ENCODE measurements around the gene KDM4C. TPM values are rescaled to one million over a fixed set of nuclear protein-coding genes. Genes with fewer than 3 reads are reported as not detected.

Gene KDM4C
- total and polyA plus RNA-seq, 2 of the 13 experiments (the other 11 are each of a cell fraction or from before 2014, with no cell fraction given), result 19.4 to 23.6 TPM

- peak; percentile 85 for TF ChIP-seq ZNF646 (CRISPR knock-in tag; IDR thresholded peaks at IDR 0.05)
- peak; percentile 72; the same call in 1 of the 2 replicates for TF ChIP-seq NFIC (IDR thresholded peaks at IDR 0.05; ENCODE audit: low read length)
- TF ChIP-seq ARHGAP35 (CRISPR knock-in tag; IDR thresholded peaks at IDR 0.05; ENCODE audit: borderline replicate concordance), result no peak
- TF ChIP-seq ZFP36 (IDR thresholded peaks at IDR 0.05; ENCODE audit: borderline replicate concordance, low read depth, low read length, partially characterized antibody), result no peak
- peak; percentile 77 for TF ChIP-seq ARID5B (CRISPR knock-in tag; IDR thresholded peaks at IDR 0.05)
- TF ChIP-seq ZFAT (CRISPR knock-in tag; conservative IDR thresholded peaks at IDR 0.05), result no peak
- no peak for TF ChIP-seq ZBTB26 (CRISPR knock-in tag; IDR thresholded peaks at IDR 0.05; ENCODE audit: borderline replicate concordance)
- peak; percentile 84; the same call in 1 of the 2 replicates for TF ChIP-seq ZNF362 (CRISPR knock-in tag; IDR thresholded peaks at IDR 0.05; ENCODE audit: borderline replicate concordance)
- TF ChIP-seq ATAD3A (CRISPR knock-in tag; IDR thresholded peaks at IDR 0.05), result no peak
- no peak for TF ChIP-seq KDM2A (CRISPR knock-in tag; IDR thresholded peaks at IDR 0.05; ENCODE audit: borderline replicate concordance, low read depth)
- peak; percentile 84 for TF ChIP-seq HNF4A (CRISPR knock-in tag; IDR thresholded peaks at IDR 0.05)
- peak; percentile 93 for TF ChIP-seq PAXIP1 (CRISPR knock-in tag; conservative IDR thresholded peaks at IDR 0.05)
- peak; percentile 60; the same call in 1 of the 2 replicates for TF ChIP-seq RFX1 (IDR thresholded peaks at IDR 0.05)
These were observed 141.5 kb downstream of the KDM4C start (continued) for GRCh38 chr9:6899274-6899673.
